SK-N-SH (cell line): ENCODE results near the gene PRKN. TPM values are rescaled to one million over a fixed set of nuclear protein-coding genes. Genes with fewer than 3 reads are reported as not detected.

ENCODE experiments used
- CTCF ChIA-PET: fragments of 300-600, 350-600 bp; formaldehyde crosslinking; extraction: SDS; loops from one replicate; lab custom pipeline; 2021; lab: Yijun Ruan, JAX
- POLR2A ChIA-PET: fragments of 350-600 bp; sonication (Branson Sonifier 250); formaldehyde crosslinking; extraction: SDS; loops from one replicate; lab custom pipeline; 2020; ENCODE audit warnings: antibody characterized with exemption, inconsistent platforms; lab: Yijun Ruan, JAX
- DNase-seq: peaks from one replicate; pipeline ENCODE4 v3.0.0; 2012
- H2AFZ ChIP-seq: fragments of 200-600 bp; sonication (generic); 2 replicates; pipeline ENCODE4 v1.8.1; 2016; ENCODE audit warnings: antibody characterized with exemption, mild to moderate bottlenecking, low read depth
- H3F3A ChIP-seq: fragments of 200-600 bp; sonication (generic); replicated peaks from 2 replicates; pipeline ENCODE3; 2016; ENCODE audit warnings: antibody characterized with exemption, mild to moderate bottlenecking; ENCODE audit not compliant: insufficient read depth
- H3K27ac ChIP-seq, 2 experiments: fragments of 200-500 bp in 1 of 2; fragments of 200-600 bp in 1 of 2; sonication (Bioruptor generic) in 1 of 2; sonication (generic), shearing (Covaris generic) in 1 of 2; 2 replicates each; pipeline versions ENCODE4 v1.5.1 to v1.6.1; 2014 to 2016; ENCODE audit warnings: low read depth in 2 of 2, inconsistent platforms in 1 of 2, low read length in 1 of 2, mild to moderate bottlenecking in 1 of 2, mixed read lengths in 1 of 2
- H3K27me3 ChIP-seq: fragments of 200-600 bp; sonication (generic), shearing (Covaris generic); 2 replicates; pipeline ENCODE4 v1.6.1; 2016; ENCODE audit warnings: mixed run types; ENCODE audit not compliant: insufficient read depth
- H3K36me3 ChIP-seq, 2 experiments: fragments of 200-500 bp in 1 of 2; fragments of 200-600 bp in 1 of 2; sonication (Bioruptor generic) in 1 of 2; sonication (generic) in 1 of 2; replicated peaks in 1 of 2; 2 replicates each; pipeline versions ENCODE3 to v1.5.1; 2014 to 2016; ENCODE audit warnings: low read length in 1 of 2, mild to moderate bottlenecking in 1 of 2; ENCODE audit not compliant: insufficient read depth in 2 of 2, control insufficient read depth in 1 of 2
- H3K4me1 ChIP-seq, 2 experiments: fragments of 200-500 bp in 1 of 2; fragments of 200-600 bp in 1 of 2; sonication (Bioruptor generic) in 1 of 2; sonication (generic), shearing (Covaris generic) in 1 of 2; 2 replicates each; pipeline versions ENCODE4 v1.5.1 to v1.6.1; 2014 to 2016; ENCODE audit warnings: low read depth in 1 of 2, low read length in 1 of 2, mixed run types in 1 of 2; ENCODE audit not compliant: insufficient read depth in 2 of 2, control insufficient read depth in 1 of 2
- H3K4me2 ChIP-seq: fragments of 200-600 bp; sonication (generic), shearing (Covaris generic); 2 replicates; pipeline ENCODE4 v1.6.1; 2017; ENCODE audit warnings: mixed run types
- H3K4me3 ChIP-seq, 2 experiments: fragments of 200-500 bp in 1 of 2; fragments of 200-600 bp in 1 of 2; sonication (Bioruptor generic) in 1 of 2; sonication (generic), shearing (Covaris generic) in 1 of 2; 2 replicates each; pipeline versions ENCODE4 v1.5.1 to v1.8.1; 2014 to 2016; ENCODE audit warnings: low read depth in 2 of 2, inconsistent platforms in 1 of 2, low read length in 1 of 2, mild to moderate bottlenecking in 1 of 2, mixed read lengths in 1 of 2, moderate library complexity in 1 of 2
- H3K79me2 ChIP-seq: fragments of 200-600 bp; sonication (generic); 2 replicates; pipeline ENCODE4 v1.8.1; 2017; ENCODE audit warnings: mild to moderate bottlenecking; ENCODE audit not compliant: insufficient read depth
- H3K9ac ChIP-seq: fragments of 200-600 bp; sonication (generic); 2 replicates; pipeline ENCODE4 v1.6.1; 2017; ENCODE audit warnings: mixed run types
- H3K9me2 ChIP-seq: fragments of 200-600 bp; sonication (generic); 2 replicates; pipeline ENCODE4 v1.6.1; 2017; ENCODE audit warnings: mixed run types
- H3K9me3 ChIP-seq: fragments of 200-600 bp; sonication (generic); 2 replicates; pipeline ENCODE4 v1.6.1; 2017; ENCODE audit warnings: mixed run types, mild to moderate bottlenecking, moderate library complexity
- H4K20me1 ChIP-seq: fragments of 200-600 bp; sonication (generic); 2 replicates; pipeline ENCODE4 v1.6.1; 2017; ENCODE audit warnings: mild to moderate bottlenecking, mixed run types; ENCODE audit not compliant: insufficient read depth
- CHD2 ChIP-seq: fragments of 150-350 bp; IDR thresholded peaks from 2 replicates; pipeline ENCODE4 v1.6.1; 2018; ENCODE audit warnings: low read length; ENCODE audit not compliant: partially characterized antibody
- ELF1 ChIP-seq: IDR thresholded peaks from 2 replicates; pipeline ENCODE4 v1.4.0; 2012
- EP300 ChIP-seq, 2 experiments: IDR thresholded peaks; 2 replicates each; pipeline versions ENCODE4 v1.4.0 to v1.6.1; 2012; ENCODE audit warnings: borderline replicate concordance in 1 of 2, low read depth in 1 of 2, low read length in 1 of 2
- EZH2phosphoT487 ChIP-seq: fragments of 200-600 bp; sonication (generic); IDR thresholded peaks from 2 replicates; pipeline ENCODE4 v1.6.1; 2017; ENCODE audit warnings: low read depth, mixed run types, mild to moderate bottlenecking, antibody characterized with exemption, moderate library complexity, borderline replicate concordance
- FOSL2 ChIP-seq: IDR thresholded peaks from 2 replicates; pipeline ENCODE4 v1.4.0; 2012; ENCODE audit warnings: low read depth, mild to moderate bottlenecking, moderate library complexity, borderline replicate concordance
- FOXJ3 ChIP-seq: sonication (generic); formaldehyde crosslinking; IDR thresholded peaks from 2 replicates; pipeline ENCODE4 v1.5.1; 2020; ENCODE audit warnings: mild to moderate bottlenecking, missing genetic modification reagents
- FOXM1 ChIP-seq: IDR thresholded peaks from 2 replicates; pipeline ENCODE4 v1.4.0; 2012; ENCODE audit warnings: low read depth, mild to moderate bottlenecking
- MAX ChIP-seq: IDR thresholded peaks from 2 replicates; pipeline ENCODE4 v1.4.0; 2012; ENCODE audit warnings: low read depth
- MEF2A ChIP-seq: IDR thresholded peaks from 2 replicates; pipeline ENCODE4 v1.4.0; 2012; ENCODE audit warnings: low read depth, borderline replicate concordance
- MXI1 ChIP-seq: IDR thresholded peaks from 2 replicates; pipeline ENCODE4 v1.6.1; 2012; ENCODE audit warnings: mild to moderate bottlenecking, low read depth, low read length, improper control_type of control experiment
- NFIC ChIP-seq: IDR thresholded peaks from 2 replicates; pipeline ENCODE4 v1.4.0; 2012; ENCODE audit warnings: borderline replicate concordance
- POLR2AphosphoS5 ChIP-seq: IDR thresholded peaks from 2 replicates; pipeline ENCODE4 v1.6.1; 2012; ENCODE audit warnings: low read depth, low read length
- RAD21 ChIP-seq: IDR thresholded peaks from 2 replicates; pipeline ENCODE4 v1.6.1; 2012; ENCODE audit warnings: mild to moderate bottlenecking, low read length
- REST ChIP-seq: IDR thresholded peaks from 2 replicates; pipeline ENCODE4 v1.6.1; 2012; ENCODE audit warnings: mild to moderate bottlenecking, low read depth, low read length, moderate library complexity
- SMC3 ChIP-seq: IDR thresholded peaks from 2 replicates; pipeline ENCODE4 v1.6.1; 2012; ENCODE audit warnings: low read depth, low read length, improper control_type of control experiment
- TCF12 ChIP-seq: IDR thresholded peaks from 2 replicates; pipeline ENCODE4 v1.4.0; 2012
- TEAD4 ChIP-seq: IDR thresholded peaks from 2 replicates; pipeline ENCODE4 v1.4.0; 2012; ENCODE audit warnings: mild to moderate bottlenecking, borderline replicate concordance; ENCODE audit not compliant: insufficient read depth
- USF1 ChIP-seq: IDR thresholded peaks from 2 replicates; pipeline ENCODE4 v1.4.0; 2012; ENCODE audit warnings: low read depth, borderline replicate concordance
- YY1 ChIP-seq: IDR thresholded peaks from 2 replicates; pipeline ENCODE4 v1.4.0; 2012; ENCODE audit warnings: low read depth, mild to moderate bottlenecking
- WGBS: methylation state at CpG from one replicate; pipeline ENCODE4 v1.1.6; 2017; ENCODE audit warnings: low lambda C conversion rate; 5-methylcytosine and 5-hydroxymethylcytosine counted together
- polyA plus RNA-seq, 3 experiments: library from polyadenylated mRNA; depleted of rRNA; stranded (reverse); fragments of >200 nt; gene quantifications; 2 replicates each; pipeline ENCODE4 v1.2.3, GENCODE V29; 2012

The PRKN gene
- polyA plus RNA-seq, 1 of the 3 experiments (the other 2 are of a cell fraction) = 0.76 TPM

GRCh38 chr6:162772466-162772865, 44.9 kb upstream of the PRKN start (continued):
- TF ChIP-seq CHD2 (no peak), EZH2phosphoT487 (no peak), ELF1 (no peak), USF1 (no peak), FOXM1 (no peak)

- DNase-seq = no peak
- CTCF ChIA-PET = no interaction called here
- no peaks in the 10 kb centered on the region for H4K20me1 ChIP-seq
- POLR2A ChIA-PET = no interaction called here
- no peak overlapping the region for H3K9ac ChIP-seq
- H3K27ac ChIP-seq = no peak overlapping the region
- WGBS = 62% methylated on average over 1 of the region's 1 CpG
- no peak overlapping the region for H3K4me3 ChIP-seq
- TF ChIP-seq MAX (no peak), NFIC (no peak), YY1 (no peak), MXI1 (no peak), EZH2phosphoT487 (no peak), FOXM1 (no peak), TCF12 (no peak), SMC3 (no peak), ELF1 (no peak), RAD21 (no peak), FOXJ3 (CRISPR knock-in tag) (no peak), REST (no peak), POLR2AphosphoS5 (no peak), USF1 (no peak), MEF2A (no peak), EP300 (IDR thresholded peaks at IDR 0.05; ENCODE audit: borderline replicate concordance in 1 of 2, low read depth in 1 of 2, low read length in 1 of 2) (no peak), FOSL2 (no peak), TEAD4 (no peak)
- no peaks in the 10 kb centered on the region for H3K36me3 ChIP-seq
- no peaks in the 10 kb centered on the region for H3K79me2 ChIP-seq
- H2AFZ ChIP-seq = no peak overlapping the region
- no peaks in the 10 kb centered on the region for H3F3A ChIP-seq
- H3K4me1 ChIP-seq = peaks cover 0 to 3% of the 10 kb centered on the region in 2 experiments; a peak in 2 of 4 replicates
- no peaks in the 10 kb centered on the region for H3K27me3 ChIP-seq
- H3K9me2 ChIP-seq = no peaks in the 10 kb centered on the region; the same call in 1 of the 2 replicates
- H3K4me2 ChIP-seq = no peak overlapping the region
- H3K9me3 ChIP-seq = no peaks in the 10 kb centered on the region
These were observed 43.4 kb upstream of the PRKN start for GRCh38 chr6:162770955-162771354.
